ENCODE results near the gene MTUS2.

DNA sequence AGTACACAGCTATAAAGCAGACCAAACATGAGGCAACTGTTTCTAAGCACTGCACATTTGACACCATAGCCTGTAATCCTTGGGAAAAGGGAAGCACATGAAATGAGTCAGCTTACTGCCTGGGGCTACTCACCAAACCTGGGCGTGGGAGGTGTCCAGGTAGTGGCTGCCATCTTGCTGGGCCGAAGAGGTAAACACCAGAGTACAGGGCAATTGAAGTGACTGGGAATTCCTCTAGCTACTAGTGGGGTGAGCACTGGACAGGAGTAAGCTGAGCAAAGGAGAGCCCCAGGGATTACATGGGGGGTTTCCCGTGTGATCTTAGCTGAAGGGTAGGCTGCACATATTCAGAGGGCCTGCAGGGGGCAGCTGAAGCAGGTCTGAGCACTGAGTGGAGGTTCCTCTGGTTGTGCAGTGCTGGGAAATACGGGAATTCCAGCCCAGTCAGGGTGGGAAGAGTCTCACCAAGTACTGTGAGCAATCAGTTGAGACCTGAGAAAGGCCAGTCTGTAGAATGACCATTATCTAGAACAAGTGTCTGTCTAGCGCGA lies 634.9 kb downstream of the MTUS2 start:
- peak; percentile 72 for TF ChIP-seq CTCF (conservative IDR thresholded peaks at IDR 0.05; ENCODE audit: low read depth, low read length)
- no peak for TF ChIP-seq EZH2 (IDR thresholded peaks at IDR 0.05; ENCODE audit: borderline replicate concordance, low read depth, low read length, poor library complexity, severe bottlenecking)
